Measurements from ENCODE around the gene HDLBP.

DNA sequence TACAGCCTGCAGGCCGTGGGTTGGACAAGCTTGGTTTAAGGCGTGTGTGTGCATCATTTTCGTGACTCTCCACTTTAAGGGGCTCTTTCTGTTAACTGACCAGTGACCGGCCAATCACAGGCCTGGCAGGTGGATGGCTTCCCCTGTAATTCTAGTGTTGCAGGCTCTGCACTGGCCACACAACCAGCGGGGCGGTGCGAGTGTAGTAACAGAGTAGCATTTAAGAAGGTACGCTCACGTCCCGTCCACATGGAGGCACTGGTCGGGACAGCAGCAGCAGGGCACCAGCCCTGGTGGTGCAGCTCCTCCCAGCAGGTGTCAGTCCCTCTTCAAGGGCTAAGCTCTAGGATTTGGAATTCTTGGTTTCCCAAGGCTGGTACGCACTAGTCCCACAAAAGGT is 135.0 kb downstream of the HDLBP start:
- TF ChIP-seq YY1 (IDR thresholded peaks at IDR 0.05; ENCODE audit: insufficient read depth, insufficient read length): no peak
- TF ChIP-seq ZNF274 (IDR thresholded peaks at IDR 0.05; ENCODE audit: low read depth, low read length): no peak
